Tibial nerve (tissue), 4 donors: ENCODE data around the gene B3GALT6. TPM values are rescaled to one million over a fixed set of nuclear protein-coding genes. Genes with fewer than 3 reads are reported as not detected.

Experiments
- DNase-seq, 2 donors: peaks; one replicate each; pipeline ENCODE4 v3.0.0-alpha.2; 2019; ENCODE audit warnings: low spot score in 2 of 2
- H3K27ac ChIP-seq, 4 donors: fragments of 200-600 bp; sonication (generic) in 3 of 4; one replicate each; pipeline ENCODE4 v1.5.1; 2017 to 2019; ENCODE audit warnings: mild to moderate bottlenecking in 1 of 4
- H3K27me3 ChIP-seq, 2 donors: fragments of 200-600 bp; sonication (generic) in 1 of 2; one replicate each; pipeline versions ENCODE4 v1.5.1 to v1.6.0; 2017 to 2019
- H3K36me3 ChIP-seq, 3 donors: fragments of 200-600 bp; sonication (generic); one replicate each; pipeline ENCODE4 v1.5.1; 2018 to 2019
- H3K4me1 ChIP-seq, 4 donors: fragments of 200-600 bp; sonication (generic) in 3 of 4; one replicate each; pipeline ENCODE4 v1.5.1; 2017 to 2019
- H3K4me3 ChIP-seq, 4 donors: fragments of 200-600 bp; sonication (generic) in 3 of 4; one replicate each; pipeline ENCODE4 v1.5.1; 2017 to 2019; ENCODE audit warnings: mild to moderate bottlenecking in 1 of 4, moderate library complexity in 1 of 4
- H3K9me3 ChIP-seq, 4 donors: fragments of 200-600 bp; sonication (generic) in 3 of 4; one replicate each; pipeline ENCODE4 v1.5.1; 2017 to 2019
- EP300 ChIP-seq, 2 donors: sonication (generic); formaldehyde crosslinking; IDR thresholded peaks; one replicate each; pipeline ENCODE4 v1.6.1; 2017; ENCODE audit warnings: antibody characterized with exemption in 2 of 2, mild to moderate bottlenecking in 1 of 2
- POLR2A ChIP-seq, 2 donors: fragments of 450-650 bp; IDR thresholded peaks; one replicate each; pipeline ENCODE4 v1.6.1; 2017; ENCODE audit warnings: antibody characterized with exemption in 2 of 2, mild to moderate bottlenecking in 2 of 2, moderate library complexity in 2 of 2
- WGBS, 2 donors: methylation state at CpG; one replicate each; pipeline ENCODE4 v1.1.5; 2018; 5-methylcytosine and 5-hydroxymethylcytosine counted together
- total RNA-seq, 4 donors: library from RNA; depleted of rRNA; stranded (reverse); fragments of >200 nt; gene quantifications; one replicate each; pipeline ENCODE4 v1.1.0, GENCODE V29; 2016
- TF ChIP-seq, protein P1 (sequence below), 5 experiments: fragments of 200-600 bp in 3 of 5; fragments of 450-650 bp in 2 of 5; sonication (generic) in 3 of 5; IDR thresholded peaks; one replicate each; pipeline ENCODE4 v1.5.1; 2016 to 2019; ENCODE audit warnings: antibody characterized with exemption in 5 of 5, mild to moderate bottlenecking in 3 of 5, moderate library complexity in 2 of 5

The B3GALT6 gene
- total RNA-seq, 4 donors from 2014 or later, result 13.3 to 24.0 (median 21.4) TPM

- Histone ChIP-seq H3K36me3 (no peaks in the 10 kb centered on the region), H3K27me3 (no peaks in the 10 kb centered on the region), H3K9me3 (no peaks in the 10 kb centered on the region), H3K4me3 (peak overlapping the region; percentile 78 to 90 (median 84)), H3K4me1 (peaks cover 0 to 50% (median 38%) of the 10 kb centered on the region in 4 donors), H3K27ac (peak overlapping the region; percentile 47 to 89 (median 82))
- no peak for DNase-seq
- TF ChIP-seq POLR2A (IDR thresholded peaks at IDR 0.05) (no peak), EP300 (IDR thresholded peaks at IDR 0.05) (no peak)
- TF ChIP-seq, protein P1, sequence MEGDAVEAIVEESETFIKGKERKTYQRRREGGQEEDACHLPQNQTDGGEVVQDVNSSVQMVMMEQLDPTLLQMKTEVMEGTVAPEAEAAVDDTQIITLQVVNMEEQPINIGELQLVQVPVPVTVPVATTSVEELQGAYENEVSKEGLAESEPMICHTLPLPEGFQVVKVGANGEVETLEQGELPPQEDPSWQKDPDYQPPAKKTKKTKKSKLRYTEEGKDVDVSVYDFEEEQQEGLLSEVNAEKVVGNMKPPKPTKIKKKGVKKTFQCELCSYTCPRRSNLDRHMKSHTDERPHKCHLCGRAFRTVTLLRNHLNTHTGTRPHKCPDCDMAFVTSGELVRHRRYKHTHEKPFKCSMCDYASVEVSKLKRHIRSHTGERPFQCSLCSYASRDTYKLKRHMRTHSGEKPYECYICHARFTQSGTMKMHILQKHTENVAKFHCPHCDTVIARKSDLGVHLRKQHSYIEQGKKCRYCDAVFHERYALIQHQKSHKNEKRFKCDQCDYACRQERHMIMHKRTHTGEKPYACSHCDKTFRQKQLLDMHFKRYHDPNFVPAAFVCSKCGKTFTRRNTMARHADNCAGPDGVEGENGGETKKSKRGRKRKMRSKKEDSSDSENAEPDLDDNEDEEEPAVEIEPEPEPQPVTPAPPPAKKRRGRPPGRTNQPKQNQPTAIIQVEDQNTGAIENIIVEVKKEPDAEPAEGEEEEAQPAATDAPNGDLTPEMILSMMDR (IDR thresholded peaks at IDR 0.05), result no peak
- WGBS, 2 donors, result 28 to 33% methylated on average over 1 to 9 of the region's 31 CpGs
Observed at GRCh38 chr1:1274299-1274930, 42.4 kb downstream of the B3GALT6 start.

DNA sequence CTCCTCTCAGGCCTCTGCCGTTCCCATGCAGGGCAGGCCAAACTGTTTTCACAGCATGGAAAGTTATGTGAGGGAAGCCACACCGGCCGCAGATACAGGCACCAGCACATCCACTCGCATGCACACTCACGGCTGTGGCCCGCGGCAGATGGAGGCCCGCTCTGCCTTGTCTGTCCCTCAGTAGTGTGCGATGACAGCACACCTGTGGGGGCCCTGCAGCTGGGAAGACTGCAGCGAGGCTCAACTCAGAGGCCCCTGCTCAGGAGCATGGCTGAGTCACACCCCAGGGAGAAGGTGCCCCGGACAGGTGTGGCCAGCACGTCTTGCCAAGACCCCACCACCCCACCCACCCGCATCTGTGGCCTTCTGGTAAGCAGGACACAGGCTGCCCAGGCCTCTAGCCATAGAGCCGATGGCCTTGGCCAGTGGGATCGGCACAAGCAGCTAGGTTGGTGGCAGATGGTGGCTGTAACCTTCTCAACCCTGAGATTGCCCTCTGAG lies 42.9 kb downstream of the B3GALT6 start:
- TF ChIP-seq, protein P1 (IDR thresholded peaks at IDR 0.05), result no peak
- TF ChIP-seq POLR2A (IDR thresholded peaks at IDR 0.05), result no peak
- TF ChIP-seq EP300 (IDR thresholded peaks at IDR 0.05), result no peak
- no peaks in the 10 kb centered on the region for H3K36me3 ChIP-seq
- peak overlapping the region in 1 of 4 donors; percentile 89 for H3K27ac ChIP-seq
- no peak for DNase-seq
- 81% methylated on average over 5 of the region's 15 CpGs; no CpG with 5 or more reads in 1 of the 2 donors for WGBS, 2 donors
- H3K4me3 ChIP-seq, result peak overlapping the region in 1 of 4 donors; percentile 82
- H3K4me1 ChIP-seq, result peaks cover 0 to 45% (median 36%) of the 10 kb centered on the region in 4 donors
- H3K27me3 ChIP-seq, result no peaks in the 10 kb centered on the region
- H3K9me3 ChIP-seq, result no peaks in the 10 kb centered on the region

- WGBS, 2 donors, result 62 to 70% methylated on average over 9 of the region's 9 CpGs
- DNase-seq, result no peak
- no peaks in the 10 kb centered on the region for H3K9me3 ChIP-seq
- TF ChIP-seq EP300 (IDR thresholded peaks at IDR 0.05) (no peak), POLR2A (IDR thresholded peaks at IDR 0.05) (no peak)
- TF ChIP-seq, protein P1 (IDR thresholded peaks at IDR 0.05), result no peak
- no peaks in the 10 kb centered on the region for H3K27me3 ChIP-seq
- H3K4me1 ChIP-seq, result peaks cover 0 to 36% (median 28%) of the 10 kb centered on the region in 4 donors
- H3K4me3 ChIP-seq, result no peak overlapping the region
- no peaks in the 10 kb centered on the region for H3K36me3 ChIP-seq
- no peak overlapping the region for H3K27ac ChIP-seq
Observed at GRCh38 chr1:1275836-1276235, 43.8 kb downstream of the B3GALT6 start.

GRCh38 chr1:1278620-1279019 lies 46.6 kb downstream of the B3GALT6 start:
- Histone ChIP-seq H3K27ac (no peak overlapping the region), H3K27me3 (no peaks in the 10 kb centered on the region), H3K4me3 (no peak overlapping the region), H3K36me3 (no peaks in the 10 kb centered on the region), H3K9me3 (no peaks in the 10 kb centered on the region), H3K4me1 (peaks cover 0 to 15% (median 6%) of the 10 kb centered on the region in 4 donors)
- TF ChIP-seq POLR2A (IDR thresholded peaks at IDR 0.05), result no peak
- TF ChIP-seq EP300 (IDR thresholded peaks at IDR 0.05), result no peak
- TF ChIP-seq, protein P1 (IDR thresholded peaks at IDR 0.05), result no peak
- 93 to 94% methylated on average over 13 of the region's 13 CpGs for WGBS, 2 donors
- DNase-seq, result no peak

DNA sequence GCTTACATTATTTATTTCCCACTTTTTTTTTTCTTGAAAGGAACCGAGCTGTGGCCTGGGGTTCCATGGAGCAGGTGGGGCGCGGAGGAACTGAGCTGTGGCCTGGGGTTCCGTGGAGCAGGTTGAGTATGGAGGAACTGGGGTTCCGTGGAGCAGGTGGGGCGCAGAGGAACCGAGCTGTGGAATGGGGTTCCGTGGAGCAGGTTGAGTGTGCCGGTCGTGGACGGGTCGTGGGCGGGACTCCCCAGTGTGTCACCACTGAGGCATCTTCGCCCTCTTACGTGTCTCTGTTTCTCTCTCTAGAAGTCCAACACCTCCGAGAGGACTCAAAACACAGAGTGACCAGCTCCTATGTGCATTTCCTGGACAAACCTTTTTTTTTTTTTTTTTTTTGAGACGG lies 47.0 kb downstream of the B3GALT6 start:
- DNase-seq, result no peak
- TF ChIP-seq EP300 (IDR thresholded peaks at IDR 0.05) (no peak), POLR2A (IDR thresholded peaks at IDR 0.05) (no peak)
- TF ChIP-seq, protein P1 (IDR thresholded peaks at IDR 0.05), result no peak
- H3K36me3 ChIP-seq, result no peaks in the 10 kb centered on the region
- no peaks in the 10 kb centered on the region for H3K27me3 ChIP-seq
- 92% methylated on average over 17 of the region's 17 CpGs for WGBS, 2 donors
- no peak overlapping the region for H3K4me3 ChIP-seq
- H3K9me3 ChIP-seq, result no peaks in the 10 kb centered on the region
- peaks cover 0 to 15% (median 6%) of the 10 kb centered on the region in 4 donors for H3K4me1 ChIP-seq
- no peak overlapping the region for H3K27ac ChIP-seq
